H1 (cell line): ENCODE results near the gene RNPS1. TPM values are rescaled to one million over a fixed set of nuclear protein-coding genes. Genes with fewer than 3 reads are reported as not detected.

Source experiments
- CTCF ChIA-PET: fragments of 300-600 bp; sonication (Branson Sonifier 250); formaldehyde crosslinking; loops from one replicate; lab custom pipeline; 2021; ENCODE audit not compliant: partially characterized antibody; lab: Charles Lee
- POLR2A ChIA-PET: fragments of 300-600 bp; sonication (Branson Sonifier 250); formaldehyde crosslinking; loops from one replicate; lab custom pipeline; 2021; ENCODE audit warnings: inconsistent platforms; ENCODE audit not compliant: partially characterized antibody; lab: Charles Lee
- DNase-seq, 2 experiments: peaks; one replicate each; pipeline versions ENCODE4 v3.0.0 to v3.0.0-alpha.2; 2010 to 2022; ENCODE audit warnings: low spot score in 2 of 2, low read depth in 1 of 2, mixed read lengths in 1 of 2
- FAIRE-seq: peaks from 2 replicates; lab custom pipeline; 2011; peaks lifted over from hg19 to GRCh38; lab: Jason Lieb, UNC
- H2AFZ ChIP-seq: 2 replicates; pipeline ENCODE4 v1.8.1; 2012; ENCODE audit warnings: low read length, inconsistent platforms
- H2AK5ac ChIP-seq: 2 replicates; pipeline ENCODE4 v1.6.1; 2013; ENCODE audit warnings: low read depth, low read length
- H2BK120ac ChIP-seq: replicated peaks from 2 replicates; pipeline ENCODE3; 2013; ENCODE audit warnings: low read depth, low read length, inconsistent platforms
- H2BK12ac ChIP-seq: 2 replicates; pipeline ENCODE4 v1.6.1; 2013; ENCODE audit warnings: low read depth, low read length
- H2BK15ac ChIP-seq: 2 replicates; pipeline ENCODE4 v1.6.1; 2013; ENCODE audit warnings: low read length
- H2BK20ac ChIP-seq: 2 replicates; pipeline ENCODE4 v1.6.1; 2013; ENCODE audit warnings: low read length
- H2BK5ac ChIP-seq: 2 replicates; pipeline ENCODE4 v1.6.1; 2013; ENCODE audit warnings: low read depth, low read length
- H3K14ac ChIP-seq: 2 replicates; pipeline ENCODE4 v1.6.1; 2013; ENCODE audit warnings: inconsistent platforms; ENCODE audit not compliant: insufficient read length
- H3K18ac ChIP-seq: 2 replicates; pipeline ENCODE4 v1.6.1; 2013; ENCODE audit warnings: low read length; ENCODE audit errors: extremely low read depth
- H3K23ac ChIP-seq: 2 replicates; pipeline ENCODE4 v1.6.1; 2013; ENCODE audit warnings: inconsistent platforms; ENCODE audit not compliant: insufficient read length
- H3K23me2 ChIP-seq: 2 replicates; pipeline ENCODE4 v1.6.1; 2013; ENCODE audit warnings: low read depth, low read length
- H3K27ac ChIP-seq: 2 replicates; pipeline ENCODE4 v1.6.1; 2011; ENCODE audit warnings: low read depth, low read length, inconsistent platforms
- H3K27me3 ChIP-seq, 4 experiments: replicated peaks in 1 of 4; 1 replicate in 1 of 4; 2 replicates in 3 of 4; pipeline versions ENCODE4 v1.6.1 to v1.8.1; 2011 to 2013; ENCODE audit warnings: low read length in 3 of 4, mild to moderate bottlenecking in 3 of 4, inconsistent platforms in 2 of 4, mixed read lengths in 2 of 4, moderate library complexity in 1 of 4; ENCODE audit not compliant: control insufficient read depth in 3 of 4, insufficient read depth in 3 of 4; ENCODE audit errors: extremely low read depth in 1 of 4
- H3K36me3 ChIP-seq, 4 experiments: 2 replicates each; pipeline versions ENCODE4 v1.6.1 to v1.8.1; 2011 to 2013; ENCODE audit warnings: mild to moderate bottlenecking in 4 of 4, low read length in 3 of 4, moderate library complexity in 2 of 4, control low read depth in 1 of 4, inconsistent platforms in 1 of 4; ENCODE audit not compliant: insufficient read depth in 4 of 4, control insufficient read depth in 2 of 4
- H3K4ac ChIP-seq: replicated peaks from 2 replicates; pipeline ENCODE3; 2013; ENCODE audit warnings: low read length, low read depth, mixed read lengths, inconsistent platforms; ENCODE audit not compliant: insufficient read length
- H3K4me1 ChIP-seq, 4 experiments: replicated peaks in 1 of 4; 1 replicate in 1 of 4; 2 replicates in 3 of 4; pipeline versions ENCODE4 v1.6.1 to v1.8.1; 2011 to 2013; ENCODE audit warnings: low read length in 3 of 4, inconsistent platforms in 2 of 4, mixed read lengths in 1 of 4; ENCODE audit not compliant: insufficient read depth in 4 of 4, control insufficient read depth in 3 of 4
- H3K4me2 ChIP-seq, 2 experiments: 2 replicates each; pipeline versions ENCODE4 v1.6.1 to v1.8.1; 2011 to 2013; ENCODE audit warnings: low read depth in 2 of 2, low read length in 2 of 2, control low read depth in 1 of 2, inconsistent platforms in 1 of 2, mild to moderate bottlenecking in 1 of 2; ENCODE audit not compliant: insufficient read depth in 1 of 2
- H3K4me3 ChIP-seq, 4 experiments: fragments of 200-600, 300-600 bp in 1 of 4; sonication (generic), shearing (Covaris generic), sonication (Bioruptor Twin) in 1 of 4; 2 replicates each; pipeline versions ENCODE4 v1.5.1 to v1.8.1; 2011 to 2016; ENCODE audit warnings: low read length in 4 of 4, low read depth in 3 of 4, control low read depth in 2 of 4, inconsistent platforms in 2 of 4, mild to moderate bottlenecking in 2 of 4, mixed read lengths in 1 of 4, moderate library complexity in 1 of 4; ENCODE audit not compliant: insufficient read depth in 2 of 4; ENCODE audit errors: extremely low read depth in 1 of 4
- H3K56ac ChIP-seq: replicated peaks from 2 replicates; pipeline ENCODE3; 2013; ENCODE audit warnings: low read depth, mild to moderate bottlenecking, mixed read lengths, low read length, inconsistent platforms; ENCODE audit not compliant: insufficient read length
- H3K79me1 ChIP-seq: 2 replicates; pipeline ENCODE4 v1.6.1; 2013; ENCODE audit warnings: low read depth, low read length, control low read depth
- H3K79me2 ChIP-seq, 2 experiments: 2 replicates each; pipeline versions ENCODE4 v1.6.1 to v1.8.1; 2012 to 2013; ENCODE audit warnings: low read length in 2 of 2, mild to moderate bottlenecking in 2 of 2, inconsistent platforms in 1 of 2; ENCODE audit not compliant: insufficient read depth in 2 of 2, control insufficient read depth in 1 of 2
- H3K9ac ChIP-seq, 4 experiments: replicated peaks in 1 of 4; 1 replicate in 1 of 4; 2 replicates in 3 of 4; pipeline versions ENCODE4 v1.6.1 to v1.8.1; 2011 to 2013; ENCODE audit warnings: low read depth in 3 of 4, low read length in 3 of 4, control low read depth in 2 of 4, mild to moderate bottlenecking in 2 of 4, moderate library complexity in 2 of 4, inconsistent platforms in 1 of 4; ENCODE audit errors: extremely low read depth in 1 of 4
- H3K9me3 ChIP-seq, 2 experiments: 2 replicates each; pipeline versions ENCODE4 v1.6.1 to v1.8.1; 2012 to 2013; ENCODE audit warnings: mild to moderate bottlenecking in 2 of 2, moderate library complexity in 2 of 2, control low read depth in 1 of 2, inconsistent platforms in 1 of 2, low read depth in 1 of 2, low read length in 1 of 2, mixed read lengths in 1 of 2; ENCODE audit not compliant: insufficient read depth in 2 of 2
- H4K20me1 ChIP-seq, 2 experiments: replicated peaks in 1 of 2; 2 replicates each; pipeline versions ENCODE3 to v1.8.1; 2011 to 2013; ENCODE audit warnings: inconsistent platforms in 2 of 2, low read length in 2 of 2, mild to moderate bottlenecking in 1 of 2; ENCODE audit not compliant: insufficient read depth in 2 of 2, control insufficient read depth in 1 of 2
- H4K5ac ChIP-seq: 2 replicates; pipeline ENCODE4 v1.6.1; 2013; ENCODE audit warnings: low read length, low read depth, mixed read lengths, inconsistent platforms; ENCODE audit not compliant: insufficient read length
- H4K8ac ChIP-seq: 2 replicates; pipeline ENCODE4 v1.8.0; 2013; ENCODE audit warnings: mild to moderate bottlenecking, moderate library complexity, low read length, inconsistent platforms; ENCODE audit not compliant: insufficient read depth; ENCODE audit errors: extremely low read depth
- H4K91ac ChIP-seq: replicated peaks from 2 replicates; pipeline ENCODE3; 2013; ENCODE audit warnings: low read length, mixed read lengths, inconsistent platforms; ENCODE audit not compliant: insufficient read length
- POLR2AphosphoS5 ChIP-seq: IDR thresholded peaks from 2 replicates; pipeline ENCODE4 v1.6.1; 2011; ENCODE audit warnings: low read depth, low read length
- POU5F1 ChIP-seq: IDR thresholded peaks from 2 replicates; pipeline ENCODE4 v1.6.1; 2011; ENCODE audit warnings: low read depth, mild to moderate bottlenecking, low read length, moderate library complexity
- RXRA ChIP-seq: IDR thresholded peaks from 2 replicates; pipeline ENCODE4 v1.6.1; 2011; ENCODE audit warnings: low read depth, mild to moderate bottlenecking, low read length, moderate library complexity; ENCODE audit not compliant: insufficient read depth
- WGBS, 2 experiments: shearing (Covaris generic) in 1 of 2; methylation state at CpG; one replicate each; pipeline versions ENCODE4 v1.1.6 to v1.1.7; 2013 to 2015; ENCODE audit warnings: low lambda C conversion rate in 2 of 2, mixed read lengths in 2 of 2, inconsistent platforms in 1 of 2, low coverage in 1 of 2, missing lambda C conversion rate in 1 of 2; ENCODE audit not compliant: insufficient replicate concordance in 2 of 2, insufficient coverage in 1 of 2, insufficient read length in 1 of 2; ENCODE audit errors: extremely low coverage in 1 of 2, missing lambda C conversion rate in 1 of 2; 5-methylcytosine and 5-hydroxymethylcytosine counted together
- polyA plus RNA-seq, 7 experiments: library from polyadenylated mRNA; depleted of rRNA in 3 of 7; stranded (reverse) in 5 of 7; unstranded in 2 of 7; fragments of >200 nt in 5 of 7; fragments of 200-250 nt in 2 of 7; gene quantifications; 1 replicate in 5 of 7; 2 replicates in 1 of 7; 4 replicates in 1 of 7; pipeline versions ENCODE4 v1.2.1 to v1.2.3, GENCODE V29; 2011 to 2013; ENCODE audit warnings: missing spikeins in 2 of 7, mixed read lengths in 2 of 7
- total RNA-seq: library from RNA; stranded (reverse); fragmentation: NEBNext Ultra II Directional; extraction: Animal tissue kit (Norgen Biotek cat#: 25700); gene quantifications from 2 replicates; pipeline ENCODE4 v1.2.1, GENCODE V29; 2021
- TF ChIP-seq, protein P1 (sequence below): IDR thresholded peaks from 2 replicates; pipeline ENCODE4 v1.6.1; 2012; ENCODE audit warnings: inconsistent platforms

The RNPS1 gene
- total and polyA plus RNA-seq, 2 of the 8 experiments (the other 6 are each of a cell fraction or from before 2014, with no cell fraction given) = 330 to 350 TPM

DNA sequence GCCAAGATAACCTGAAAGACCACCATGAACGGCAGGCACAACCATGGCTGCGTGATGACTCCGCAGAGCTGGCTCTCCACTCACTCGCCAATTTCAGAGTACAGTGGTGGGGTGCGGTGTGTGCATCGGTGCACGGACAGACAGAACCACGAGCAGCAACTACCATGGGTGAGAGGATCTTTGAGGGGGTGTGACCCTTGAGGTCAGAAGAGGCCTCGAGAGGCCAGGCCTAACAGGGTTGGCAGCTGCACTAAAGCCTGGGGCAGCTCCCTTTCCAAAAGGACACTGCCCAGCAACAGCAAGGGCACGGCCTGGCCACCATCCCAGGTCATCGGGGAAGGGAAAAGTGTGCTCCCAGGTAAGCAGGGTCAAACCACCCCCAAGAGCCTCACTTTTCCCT, 14.6 kb downstream of the RNPS1 start:
- H2BK15ac ChIP-seq = no peak overlapping the region
- ChIA-PET POLR2A (interaction anchor here (0.6 to 13.9 kb wide), 11 partner anchors 13 to 262 kb away, joined by 3 to 228 read pairs (median 9); partner anchors contain the start of genes DNASE1L2, E4F1, RNPS1 and TRAF7), CTCF (interaction anchor here (1.1 to 2.6 kb wide), 7 partner anchors 10 to 174 kb away, joined by 3 to 10 read pairs (median 4); no protein-coding TSS in a partner anchor)
- H3K36me3 ChIP-seq = peaks cover 27 to 61% (median 47%) of the 10 kb centered on the region in 4 experiments
- no peak overlapping the region for H3K56ac ChIP-seq
- H3K23me2 ChIP-seq = peaks cover 5% of the 10 kb centered on the region; the same call in 1 of the 2 replicates
- no peak overlapping the region for H4K5ac ChIP-seq
- no peak overlapping the region; the same call in 1 of the 2 replicates for H2BK5ac ChIP-seq
- H2BK120ac ChIP-seq = no peak overlapping the region
- no peaks in the 10 kb centered on the region for H3K27me3 ChIP-seq
- H3K4me2 ChIP-seq = no peak overlapping the region
- no peak overlapping the region for H2AK5ac ChIP-seq
- DNase-seq = no peak
- no peak overlapping the region for H3K23ac ChIP-seq
- peaks cover 15 to 18% of the 10 kb centered on the region in 2 experiments for H4K20me1 ChIP-seq
- no peak overlapping the region for H3K27ac ChIP-seq
- no peak overlapping the region for H2BK12ac ChIP-seq
- H2BK20ac ChIP-seq = no peak overlapping the region
- H3K4me1 ChIP-seq = peaks cover 4 to 6% (median 5%) of the 10 kb centered on the region in 4 experiments; a peak in 6 of 7 replicates
- no peak overlapping the region for H4K8ac ChIP-seq
- WGBS, 2 experiments = 91% methylated on average over 10 of the region's 11 CpGs; no CpG with 5 or more reads in 1 of the 2 experiments
- H3K79me2 ChIP-seq = peaks cover 0 to 29% of the 10 kb centered on the region in 2 experiments; a peak in 2 of 4 replicates
- no peak overlapping the region for H3K18ac ChIP-seq
- peaks cover 8% of the 10 kb centered on the region; the same call in 1 of the 2 replicates for H3K79me1 ChIP-seq
- no peak overlapping the region for H3K14ac ChIP-seq
- TF ChIP-seq, protein P1, sequence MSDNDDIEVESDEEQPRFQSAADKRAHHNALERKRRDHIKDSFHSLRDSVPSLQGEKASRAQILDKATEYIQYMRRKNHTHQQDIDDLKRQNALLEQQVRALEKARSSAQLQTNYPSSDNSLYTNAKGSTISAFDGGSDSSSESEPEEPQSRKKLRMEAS = no peak
- peak; percentile 23 for TF ChIP-seq POLR2AphosphoS5
- TF ChIP-seq POU5F1 = no peak
- TF ChIP-seq RXRA = no peak
- TF ChIP-seq, all 59 proteins: peak for 1
- no peak overlapping the region for H3K4ac ChIP-seq
- H3K9ac ChIP-seq = no peak overlapping the region
- no peak overlapping the region for H4K91ac ChIP-seq
- no peaks in the 10 kb centered on the region for H3K9me3 ChIP-seq
- no peak overlapping the region for H2AFZ ChIP-seq
- FAIRE-seq = no peak
- H3K4me3 ChIP-seq = no peak overlapping the region
